ENCODE measurements around the gene FOXN3. TPM values are rescaled to one million over a fixed set of nuclear protein-coding genes. Genes with fewer than 3 reads are reported as not detected.

The FOXN3 gene
- total and polyA plus RNA-seq, 10 donors: 9.2 to 121 (median 98.3) TPM

- Histone ChIP-seq H3K36me3 (peaks cover 0 to 25% (median 0%) of the 10 kb centered on the region in 6 donors), H3K27me3 (replicated peaks in 1 of 7) (no peaks in the 10 kb centered on the region), H3K4me1 (peaks cover 0 to 71% (median 19%) of the 10 kb centered on the region in 6 donors), H3K4me3 (no peak overlapping the region), H3K9me3 (no peaks in the 10 kb centered on the region), H3K27ac (no peak overlapping the region)
- whole genome bisulfite sequencing, 5 donors: 93 to 99% (median 98%) methylated on average over 4 of the region's 4 CpGs
- TF ChIP-seq POLR2AphosphoS5 (IDR thresholded peaks at IDR 0.05) (no peak), CTCF (IDR thresholded peaks at IDR 0.05 in 8 of 11, conservative IDR thresholded peaks at IDR 0.05 in 3 of 11) (no peak), POLR2A (IDR thresholded peaks at IDR 0.05) (no peak)
- intact Hi-C loops (cut with DNase I; ENCODE audit: low total_unique reads): no loop called here
- no peak for DNase-seq
These were observed 151.8 kb downstream of the FOXN3 start for GRCh38 chr14:89265234-89265633.

- TF ChIP-seq POLR2A (IDR thresholded peaks at IDR 0.05) (no peak), POLR2AphosphoS5 (IDR thresholded peaks at IDR 0.05) (no peak), CTCF (IDR thresholded peaks at IDR 0.05 in 8 of 11, conservative IDR thresholded peaks at IDR 0.05 in 3 of 11) (no peak)
- no peaks in the 10 kb centered on the region for H3K27me3 ChIP-seq (replicated peaks in 1 of 7)
- no peak overlapping the region for H3K27ac ChIP-seq
- no peak overlapping the region for H3K4me3 ChIP-seq
- no peak for DNase-seq
- 73 to 84% (median 74%) methylated on average over 6 of the region's 6 CpGs for WGBS, 5 donors
- intact Hi-C loops (cut with DNase I; ENCODE audit: low total_unique reads): no loop called here
- no peaks in the 10 kb centered on the region for H3K9me3 ChIP-seq
- H3K36me3 ChIP-seq: peaks cover 0 to 25% (median 0%) of the 10 kb centered on the region in 6 donors
- H3K4me1 ChIP-seq: peaks cover 0 to 62% (median 16%) of the 10 kb centered on the region in 6 donors
These were observed 152.7 kb downstream of the FOXN3 start for GRCh38 chr14:89264196-89264800.

GRCh38 chr14:89262041-89262440, 155.0 kb downstream of the FOXN3 start:
- H3K27me3 ChIP-seq (replicated peaks in 1 of 7): no peaks in the 10 kb centered on the region
- H3K9me3 ChIP-seq: no peaks in the 10 kb centered on the region
- peaks cover 0 to 35% (median 0%) of the 10 kb centered on the region in 6 donors for H3K36me3 ChIP-seq
- DNase-seq: no peak
- no peak overlapping the region for H3K4me3 ChIP-seq
- TF ChIP-seq POLR2A (IDR thresholded peaks at IDR 0.05) (no peak), POLR2AphosphoS5 (IDR thresholded peaks at IDR 0.05) (no peak), CTCF (IDR thresholded peaks at IDR 0.05 in 8 of 11, conservative IDR thresholded peaks at IDR 0.05 in 3 of 11) (no peak)
- H3K4me1 ChIP-seq: peaks cover 0 to 47% (median 6%) of the 10 kb centered on the region in 6 donors
- H3K27ac ChIP-seq: no peak overlapping the region
- WGBS, 5 donors: 94 to 99% (median 98%) methylated on average over 4 of the region's 4 CpGs
- intact Hi-C loops (cut with DNase I; ENCODE audit: low total_unique reads): no loop called here

GRCh38 chr14:89260898-89261297, 156.1 kb downstream of the FOXN3 start:
- intact Hi-C loops (cut with DNase I; ENCODE audit: low total_unique reads): no loop called here
- WGBS, 5 donors: 97 to 100% (median 99%) methylated on average over 1 of the region's 1 CpG
- no peak for DNase-seq
- Histone ChIP-seq H3K4me1 (peaks cover 0 to 39% (median 7%) of the 10 kb centered on the region in 6 donors), H3K9me3 (no peaks in the 10 kb centered on the region), H3K36me3 (peaks cover 0 to 25% (median 0%) of the 10 kb centered on the region in 6 donors), H3K4me3 (no peak overlapping the region), H3K27ac (no peak overlapping the region), H3K27me3 (replicated peaks in 1 of 7) (no peaks in the 10 kb centered on the region)
- TF ChIP-seq CTCF (IDR thresholded peaks at IDR 0.05 in 8 of 11, conservative IDR thresholded peaks at IDR 0.05 in 3 of 11): no peak
- TF ChIP-seq POLR2AphosphoS5 (IDR thresholded peaks at IDR 0.05): no peak
- no peak for TF ChIP-seq POLR2A (IDR thresholded peaks at IDR 0.05)
